Common myeloid progenitor, CD34-positive (primary cell): ENCODE data around the gene ADIG.
A peak's percentile ranks its signal among the peaks of the same experiment; 100 is the strongest.

Source experiments
- CTCF ChIA-PET: fragments of 350-600 bp; sonication (Branson Sonifier 250); formaldehyde crosslinking; loops from one replicate; lab custom pipeline; 2021; ENCODE audit warnings: antibody characterized with exemption; lab: Charles Lee
- POLR2A ChIA-PET: fragments of 350-600 bp; sonication (Branson Sonifier 250); formaldehyde crosslinking; loops from one replicate; lab custom pipeline; 2021; ENCODE audit warnings: antibody characterized with exemption; lab: Charles Lee
- DNase-seq, 3 donors: peaks; one replicate each; pipeline versions ENCODE4 v3.0.0 to v3.0.0-alpha.2; 2013
- H3K27ac ChIP-seq, 2 experiments: 1 replicate in 1 of 2; 2 replicates in 1 of 2; pipeline ENCODE4 v1.7.0; 2013; ENCODE audit warnings: inconsistent platforms in 2 of 2, low read length in 2 of 2, mild to moderate bottlenecking in 2 of 2, low read depth in 1 of 2, moderate library complexity in 1 of 2; ENCODE audit not compliant: severe bottlenecking in 2 of 2, insufficient read depth in 1 of 2, poor library complexity in 1 of 2
- H3K27me3 ChIP-seq, 5 experiments: replicated peaks in 2 of 5; 1 replicate in 3 of 5; 2 replicates in 2 of 5; pipeline versions ENCODE4 v1.6.1 to v1.7.0; 2013; ENCODE audit warnings: low read length in 4 of 5, mild to moderate bottlenecking in 2 of 5, moderate library complexity in 2 of 5, inconsistent platforms in 1 of 5; ENCODE audit not compliant: insufficient read depth in 5 of 5, control insufficient read depth in 4 of 5
- H3K36me3 ChIP-seq, 4 experiments: 1 replicate in 2 of 4; 2 replicates in 2 of 4; pipeline versions ENCODE4 v1.6.1 to v1.7.0; 2013; ENCODE audit warnings: low read length in 3 of 4, control low read depth in 1 of 4, mild to moderate bottlenecking in 1 of 4; ENCODE audit not compliant: control insufficient read depth in 4 of 4, insufficient read depth in 4 of 4
- H3K4me1 ChIP-seq, 4 experiments: 1 replicate in 3 of 4; 2 replicates in 1 of 4; pipeline versions ENCODE4 v1.6.1 to v1.7.1; 2013; ENCODE audit warnings: low read length in 3 of 4, mild to moderate bottlenecking in 3 of 4, control low read depth in 1 of 4, inconsistent platforms in 1 of 4, moderate library complexity in 1 of 4; ENCODE audit not compliant: control insufficient read depth in 4 of 4, insufficient read depth in 4 of 4; ENCODE audit errors: control extremely low read depth in 1 of 4
- H3K4me3 ChIP-seq, 7 experiments: 1 replicate in 4 of 7; 2 replicates in 3 of 7; pipeline versions ENCODE4 v1.5.1 to v1.7.0; 2013; ENCODE audit warnings: mild to moderate bottlenecking in 7 of 7, low read length in 6 of 7, moderate library complexity in 6 of 7, inconsistent platforms in 2 of 7, low read depth in 2 of 7, control low read depth in 1 of 7; ENCODE audit not compliant: insufficient read depth in 4 of 7, control insufficient read depth in 1 of 7; ENCODE audit errors: extremely low read depth in 1 of 7
- H3K9me3 ChIP-seq, 5 experiments: 1 replicate in 4 of 5; 2 replicates in 1 of 5; pipeline versions ENCODE4 v1.6.1 to v1.7.1; 2013; ENCODE audit warnings: low read length in 4 of 5, mild to moderate bottlenecking in 2 of 5, inconsistent platforms in 1 of 5, low read depth in 1 of 5, moderate library complexity in 1 of 5; ENCODE audit not compliant: control insufficient read depth in 4 of 5, insufficient read depth in 2 of 5; ENCODE audit errors: control extremely low read depth in 1 of 5
- WGBS: methylation state at CpG from one replicate; pipeline ENCODE4 v1.1.5; 2013; ENCODE audit not compliant: insufficient coverage; 5-methylcytosine and 5-hydroxymethylcytosine counted together

ADIG gene

GRCh38 chr20:38629979-38630378 is 49.0 kb downstream of the ADIG start:
- no peaks in the 10 kb centered on the region for H3K9me3 ChIP-seq

GRCh38 chr20:38630727-38631126 is 49.7 kb downstream of the ADIG start:
- POLR2A ChIA-PET: no interaction called here
- no peak overlapping the region for H3K27ac ChIP-seq
- no peak overlapping the region for H3K4me3 ChIP-seq
- no peaks in the 10 kb centered on the region for H3K36me3 ChIP-seq
- H3K27me3 ChIP-seq: peaks cover 0 to 11% (median 2%) of the 10 kb centered on the region in 5 experiments
- no peaks in the 10 kb centered on the region for H3K9me3 ChIP-seq
- CTCF ChIA-PET: no interaction called here
- H3K4me1 ChIP-seq: no peaks in the 10 kb centered on the region
- WGBS: no CpG with 5 or more reads among the region's 6 CpGs
- DNase-seq: no peak

More at GRCh38 chr20:38629979-38630378, 49.0 kb downstream of the ADIG start:
- Histone ChIP-seq H3K4me3 (no peak overlapping the region), H3K36me3 (no peaks in the 10 kb centered on the region), H3K27me3 (peaks cover 0 to 8% (median 2%) of the 10 kb centered on the region in 5 experiments), H3K4me1 (no peaks in the 10 kb centered on the region), H3K27ac (no peak overlapping the region)
- 80% methylated on average over 1 of the region's 1 CpG for WGBS
- DNase-seq: no peak
- CTCF ChIA-PET: interaction anchor here (1.3 kb wide), 1 partner anchor 14 kb away, joined by 3 read pairs; no protein-coding TSS in a partner anchor
- POLR2A ChIA-PET: no interaction called here

- ChIA-PET CTCF (no interaction called here), POLR2A (interaction anchor here (0.6 kb wide), 1 partner anchor 1180 kb away, joined by 3 read pairs; no protein-coding TSS in a partner anchor)
- Histone ChIP-seq H3K27me3 (peaks cover 0 to 11% (median 2%) of the 10 kb centered on the region in 5 experiments), H3K9me3 (no peaks in the 10 kb centered on the region), H3K27ac (no peak overlapping the region), H3K4me3 (no peak overlapping the region), H3K4me1 (no peaks in the 10 kb centered on the region), H3K36me3 (no peaks in the 10 kb centered on the region)
- WGBS: 90% methylated on average over 2 of the region's 5 CpGs
- DNase-seq: no peak
These were observed 50.4 kb downstream of the ADIG start for GRCh38 chr20:38631155-38632022.

- DNase-seq: peak; percentile 35 to 61 (median 51)
- H3K9me3 ChIP-seq: no peaks in the 10 kb centered on the region
- ChIA-PET CTCF (interaction anchor here (0.6 to 1.7 kb wide), 3 partner anchors 9 to 115 kb away, joined by 3 read pairs; partner anchors contain the start of gene ACTR5), POLR2A (no interaction called here)
- H3K4me1 ChIP-seq: no peaks in the 10 kb centered on the region
- H3K36me3 ChIP-seq: no peaks in the 10 kb centered on the region
- no peak overlapping the region for H3K4me3 ChIP-seq
- WGBS: 47% methylated on average over 13 of the region's 13 CpGs
- peaks cover 0 to 11% (median 2%) of the 10 kb centered on the region in 5 experiments for H3K27me3 ChIP-seq
- no peak overlapping the region for H3K27ac ChIP-seq
These were observed 52.6 kb downstream of the ADIG start for GRCh38 chr20:38633577-38634093.

- H3K27ac ChIP-seq: no peak overlapping the region
- H3K36me3 ChIP-seq: no peaks in the 10 kb centered on the region
- peaks cover 0 to 11% (median 4%) of the 10 kb centered on the region in 5 experiments for H3K27me3 ChIP-seq
- no peaks in the 10 kb centered on the region for H3K9me3 ChIP-seq
- DNase-seq: peak in 2 of 3 donors; percentile 17 to 28
- WGBS: 83% methylated on average over 1 of the region's 3 CpGs
- H3K4me1 ChIP-seq: no peaks in the 10 kb centered on the region
- ChIA-PET CTCF (interaction anchor here (0.9 kb wide), 1 partner anchor 12 kb away, joined by 3 read pairs; no protein-coding TSS in a partner anchor), POLR2A (interaction anchor here (0.6 kb wide), 1 partner anchor 124 kb away, joined by 3 read pairs; no protein-coding TSS in a partner anchor)
- no peak overlapping the region for H3K4me3 ChIP-seq
These were observed 54.8 kb downstream of the ADIG start for GRCh38 chr20:38635721-38636288.
